Pancreas (tissue), 10 donors: ENCODE data around the gene ABI3BP. TPM values are rescaled to one million over a fixed set of nuclear protein-coding genes. Genes with fewer than 3 reads are reported as not detected.
A peak's percentile ranks its signal among the peaks of the same experiment; 100 is the strongest.

ENCODE experiments used
- ATAC-seq, 4 donors: fragments of 200-7000 bp; cut with Tn5 transposase; one replicate each; pipeline versions ENCODE4 v1.8.0 to v1.9.1; 2020; ENCODE audit warnings: mild to moderate bottlenecking in 4 of 4, moderate library complexity in 4 of 4
- DNase-seq, 6 donors: peaks; one replicate each; pipeline ENCODE4 v3.0.0-alpha.2; 2020
- FAIRE-seq: peaks from 2 replicates; lab custom pipeline; 2012; peaks lifted over from hg19 to GRCh38; lab: Jason Lieb, UNC
- H3K27ac ChIP-seq, 4 donors: fragments of 200-600 bp; sonication (generic); 1 replicate in 3 of 4; 2 replicates in 1 of 4; pipeline versions ENCODE4 v1.5.0 to v1.8.0; 2020
- H3K27me3 ChIP-seq, 4 donors: fragments of 200-600 bp; one replicate each; pipeline ENCODE4 v1.8.0; 2021
- H3K36me3 ChIP-seq, 3 donors: fragments of 200-600 bp; sonication (generic) in 1 of 3; one replicate each; pipeline versions ENCODE4 v1.5.0 to v1.8.0; 2020 to 2021
- H3K4me1 ChIP-seq, 3 donors: fragments of 200-600 bp; one replicate each; pipeline ENCODE4 v1.8.0; 2021
- H3K4me3 ChIP-seq, 4 donors: fragments of 200-600 bp; sonication (generic) in 2 of 4; one replicate each; pipeline versions ENCODE4 v1.5.0 to v1.8.0; 2020 to 2021
- H3K9me3 ChIP-seq, 4 donors: fragments of 200-600 bp; one replicate each; pipeline ENCODE4 v1.8.0; 2021
- CTCF ChIP-seq, 4 donors: fragments of 200-600 bp; sonication (generic) in 3 of 4; IDR thresholded peaks; one replicate each; pipeline versions ENCODE4 v1.5.0 to v1.8.0; 2021; ENCODE audit warnings: antibody characterized with exemption in 4 of 4
- WGBS, 2 donors: extraction: QIAGEN DNeasy Blood & Tissue Kit; methylation state at CpG; one replicate each; pipeline ENCODE4 v1.1.7; 2013; 5-methylcytosine and 5-hydroxymethylcytosine counted together
- intact Hi-C, 3 donors: fragments of 100-400 bp; cut with DNase I; formaldehyde crosslinking; loops; one replicate each; pipeline versions ENCODE4 v1.11.1 to v1.14.2; 2022
- polyA plus RNA-seq, 2 donors: library from polyadenylated mRNA; stranded (reverse); fragments of 200-250 nt; gene quantifications; one replicate each; pipeline ENCODE4 v1.2.3, GENCODE V29; 2013
- total RNA-seq, 6 donors: library from RNA; stranded (reverse); fragmentation: NEBNext Ultra II Directional in 4 of 6; extraction: Animal tissue kit (Norgen Biotek cat#: 25700) in 4 of 6; gene quantifications; one replicate each; pipeline versions ENCODE4 v1.2.1 to v1.2.4, GENCODE V29; 2021 to 2023
- donor health status: healthy with polysubstance abuse.
- donor health status: DM: no; HTN: no; CAD: no; lungs with moderate emphysema.
- donor health status: DM: no; HTN: no; CAD: no.
- donor health status: control.
- donor health status: control.
- donor health status: Bipolar disorder and iron deficiency.
- donor health status: DM: yes; HTN: yes; CAD: no.
- donor health status: DM: no; HTN: no; CAD: no.
- donor health status: DM: no; HTN: no; CAD: no.
- donor health status: DM: yes; HTN: yes; CAD: no.

The ABI3BP gene
- total and polyA plus RNA-seq, 8 donors: 2.6 to 25.3 (median 5.8) TPM

- 41 to 45% methylated on average over 2 of the region's 2 CpGs for WGBS, 2 donors
- intact Hi-C loops: loop anchor here in 1 of 3 donors (10.0 kb wide), 1 partner anchor 262 kb away; no protein-coding TSS in a partner anchor
- DNase-seq (no peak), ATAC-seq (no peak), FAIRE-seq (no peak)
- Histone ChIP-seq H3K27ac (no peak overlapping the region), H3K4me1 (peaks cover 0 to 18% (median 18%) of the 10 kb centered on the region in 3 donors), H3K27me3 (no peaks in the 10 kb centered on the region), H3K4me3 (no peak overlapping the region), H3K9me3 (no peaks in the 10 kb centered on the region), H3K36me3 (peaks cover 0 to 35% (median 0%) of the 10 kb centered on the region in 3 donors)
- TF ChIP-seq CTCF (IDR thresholded peaks at IDR 0.05): no peak
These were observed 276.2 kb downstream of the ABI3BP start for GRCh38 chr3:100717063-100717462.

- ATAC-seq: no peak
- H3K9me3 ChIP-seq: no peaks in the 10 kb centered on the region
- no peak for TF ChIP-seq CTCF (IDR thresholded peaks at IDR 0.05)
- peaks cover 0 to 19% (median 0%) of the 10 kb centered on the region in 3 donors for H3K36me3 ChIP-seq
- no peak for FAIRE-seq
- intact Hi-C loops: loop anchor here in 1 of 3 donors (10.0 kb wide), 1 partner anchor 260 kb away; no protein-coding TSS in a partner anchor
- H3K27me3 ChIP-seq: no peaks in the 10 kb centered on the region
- no peak overlapping the region for H3K4me3 ChIP-seq
- peaks cover 0 to 33% (median 28%) of the 10 kb centered on the region in 3 donors for H3K4me1 ChIP-seq
- no peak for DNase-seq
- no peak overlapping the region for H3K27ac ChIP-seq
These were observed 278.0 kb downstream of the ABI3BP start for GRCh38 chr3:100715176-100715575.

GRCh38 chr3:100710261-100710968, 282.8 kb downstream of the ABI3BP start:
- peak in 3 of 4 donors; percentile 3 to 9 (median 3) for ATAC-seq
- TF ChIP-seq CTCF (IDR thresholded peaks at IDR 0.05): no peak
- Histone ChIP-seq H3K27ac (peak overlapping the region; percentile 88 to 97 (median 96)), H3K9me3 (no peaks in the 10 kb centered on the region), H3K4me3 (peak overlapping the region; percentile 49 to 77 (median 65)), H3K36me3 (peaks cover 0 to 19% (median 0%) of the 10 kb centered on the region in 3 donors), H3K4me1 (peaks cover 0 to 17% (median 9%) of the 10 kb centered on the region in 3 donors), H3K27me3 (no peaks in the 10 kb centered on the region)
- intact Hi-C loops: loop anchor here in 1 of 3 donors (10.0 kb wide), 1 partner anchor 256 kb away; no protein-coding TSS in a partner anchor
- DNase-seq: peak in 2 of 6 donors; percentile 20 to 24
- no peak for FAIRE-seq
- 8 to 10% methylated on average over 8 of the region's 8 CpGs for WGBS, 2 donors

GRCh38 chr3:100709842-100710260, 283.4 kb downstream of the ABI3BP start:
- no peak for FAIRE-seq
- intact Hi-C loops: loop anchor here in 1 of 3 donors (10.0 kb wide), 1 partner anchor 255 kb away; no protein-coding TSS in a partner anchor
- TF ChIP-seq CTCF (IDR thresholded peaks at IDR 0.05): no peak

More at GRCh38 chr3:100709842-100710260, 283.4 kb downstream of the ABI3BP start:
- peak overlapping the region; percentile 88 to 97 (median 96) for H3K27ac ChIP-seq
- WGBS, 2 donors: 0 to 2% methylated on average over 19 to 22 of the region's 23 CpGs
- peak; percentile 12 to 41 (median 31) for ATAC-seq
- peaks cover 0 to 17% (median 9%) of the 10 kb centered on the region in 3 donors for H3K4me1 ChIP-seq
- H3K4me3 ChIP-seq: peak overlapping the region; percentile 49 to 77 (median 65)
- H3K36me3 ChIP-seq: peaks cover 0 to 13% (median 0%) of the 10 kb centered on the region in 3 donors
- peak; percentile 13 to 78 (median 47) for DNase-seq
- H3K9me3 ChIP-seq: no peaks in the 10 kb centered on the region
- no peaks in the 10 kb centered on the region for H3K27me3 ChIP-seq
